GM21390 (cell line): ENCODE results near the gene TH.

ENCODE experiments used
- ATAC-seq: cut with Tn5 transposase; IDR thresholded peaks from one replicate; pipeline ENCODE4 v1.9.1; 2021; ENCODE audit not compliant: unreplicated experiment

TH gene

GRCh38 chr11:2143799-2144543 is 27.6 kb downstream of the TH start:
- no peak for ATAC-seq

- no peak for ATAC-seq
Observed at GRCh38 chr11:2143477-2143798, 28.2 kb downstream of the TH start.

GRCh38 chr11:2142762-2143202 is 28.8 kb downstream of the TH start:
- no peak for ATAC-seq

GRCh38 chr11:2142300-2142759 is 29.3 kb downstream of the TH start:
- ATAC-seq: no peak

GRCh38 chr11:2140411-2141400 is 30.9 kb downstream of the TH start:
- ATAC-seq: no peak

GRCh38 chr11:2139621-2140337 is 31.8 kb downstream of the TH start:
- ATAC-seq: no peak

GRCh38 chr11:2139123-2139521 is 32.5 kb downstream of the TH start, which contains the start of gene IGF2:
TSS of gene IGF2 (minus strand) at chr11:2139389. CDS start at chr11:2135523, 3,866 bp downstream.
- no peak for ATAC-seq

- no peak for ATAC-seq
Observed at GRCh38 chr11:2138431-2139122, 33.0 kb downstream of the TH start.

GRCh38 chr11:2138068-2138430 is 33.6 kb downstream of the TH start:
- no peak for ATAC-seq

GRCh38 chr11:2137202-2138067 is 34.2 kb downstream of the TH start:
- no peak for ATAC-seq

- no peak for ATAC-seq
Observed at GRCh38 chr11:2136952-2137201, 34.7 kb downstream of the TH start.

- no peak for ATAC-seq
Observed at GRCh38 chr11:2136209-2136951, 35.2 kb downstream of the TH start.

GRCh38 chr11:2135648-2136201 is 35.9 kb downstream of the TH start:
- ATAC-seq: no peak

GRCh38 chr11:2135018-2135569 is 36.5 kb downstream of the TH start:
- ATAC-seq: no peak

- ATAC-seq: no peak
Observed at GRCh38 chr11:2134022-2135010, 37.3 kb downstream of the TH start.

- ATAC-seq: no peak
Observed at GRCh38 chr11:2133241-2134021, 38.2 kb downstream of the TH start.

GRCh38 chr11:2132874-2133240 is 38.8 kb downstream of the TH start:
- no peak for ATAC-seq
